ENCODE data around the gene PIGO.

DNA sequence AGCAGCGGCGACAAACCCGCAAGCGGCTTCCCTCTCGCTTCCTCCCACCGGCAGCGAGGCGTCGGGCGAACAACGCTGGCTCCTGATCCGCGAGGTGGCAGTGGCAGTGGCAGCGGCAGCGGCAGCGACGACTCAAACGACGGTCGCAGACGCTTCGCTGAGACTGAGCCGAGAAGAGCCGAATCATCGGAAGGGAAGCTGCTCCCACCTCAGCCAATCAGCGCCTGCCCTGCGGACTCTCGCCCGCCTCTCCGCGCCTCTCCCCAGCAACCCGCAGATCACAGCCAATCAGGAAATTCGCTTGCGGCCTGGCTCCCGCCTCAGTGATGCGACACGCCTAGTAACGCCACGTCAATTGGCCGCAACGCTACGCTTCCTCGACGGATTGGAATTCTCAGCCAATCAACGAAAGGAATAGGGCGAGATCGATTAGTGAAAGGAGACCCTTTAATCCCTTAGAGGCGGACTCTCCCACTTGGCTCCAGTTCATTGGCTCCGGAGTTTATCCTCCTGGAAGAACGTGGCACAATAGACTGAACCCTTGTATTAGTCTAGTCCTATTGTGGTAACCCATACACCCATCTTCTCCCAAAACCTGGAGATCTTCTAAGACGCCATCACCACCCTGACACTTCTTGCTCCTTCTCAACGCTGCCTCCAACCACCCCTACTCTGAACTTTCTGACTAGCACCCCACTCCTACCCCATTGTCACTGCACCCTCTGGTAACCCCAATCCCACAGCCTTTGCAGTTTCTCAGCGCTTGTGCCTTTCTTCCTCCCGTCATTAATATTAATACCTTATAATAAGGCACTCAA, 23.7 kb downstream of the PIGO start, which contains the start of gene VCP:
- TF ChIP-seq CTCF (conservative IDR thresholded peaks at IDR 0.05) (no peak), ZFX (IDR thresholded peaks at IDR 0.05) (no peak)
